HCT116 (cell line): ENCODE results near the gene LYPD3.

Experiments
- CEBPB ChIP-seq: IDR thresholded peaks from 2 replicates; pipeline ENCODE4 v1.6.1; 2012; ENCODE audit warnings: low read depth
- CTCF ChIP-seq, 3 experiments: fragments of 200-600 bp in 1 of 3; sonication (generic) in 1 of 3; IDR thresholded peaks in 2 of 3; conservative IDR thresholded peaks in 1 of 3; 2 replicates each; pipeline ENCODE4 v1.5.1; 2012 to 2017; ENCODE audit warnings: low read depth in 2 of 3, low read length in 2 of 3, antibody characterized with exemption in 1 of 3, borderline replicate concordance in 1 of 3, control low read depth in 1 of 3, mild to moderate bottlenecking in 1 of 3, mixed read lengths in 1 of 3, mixed run types in 1 of 3, moderate library complexity in 1 of 3; ENCODE audit not compliant: insufficient read depth in 1 of 3
- EZH2 ChIP-seq: fragments of 200-600 bp; sonication (generic); IDR thresholded peaks from 2 replicates; pipeline ENCODE4 v1.6.1; 2017; ENCODE audit warnings: antibody characterized with exemption, mixed run types
- EZH2phosphoT487 ChIP-seq: fragments of 200-600 bp; IDR thresholded peaks from 2 replicates; pipeline ENCODE4 v1.6.1; 2018; ENCODE audit warnings: antibody characterized with exemption, borderline replicate concordance
- POLR2A ChIP-seq: IDR thresholded peaks from 2 replicates; pipeline ENCODE4 v1.7.0; 2011; ENCODE audit warnings: borderline replicate concordance; ENCODE audit not compliant: insufficient read depth, insufficient read length; ENCODE audit errors: extremely low read depth
- POLR2AphosphoS5 ChIP-seq: IDR thresholded peaks from 2 replicates; pipeline ENCODE4 v1.6.1; 2011; ENCODE audit warnings: mild to moderate bottlenecking, low read depth, low read length, moderate library complexity
- REST ChIP-seq: IDR thresholded peaks from 2 replicates; pipeline ENCODE4 v1.6.1; 2012; ENCODE audit warnings: low read depth
- TCF7L2 ChIP-seq: IDR thresholded peaks from 2 replicates; pipeline ENCODE4 v1.7.0; 2011; ENCODE audit warnings: borderline replicate concordance, inconsistent platforms; ENCODE audit not compliant: insufficient read depth, insufficient read length; ENCODE audit errors: extremely low read depth
- YY1 ChIP-seq: IDR thresholded peaks from 2 replicates; pipeline ENCODE4 v1.6.1; 2011; ENCODE audit warnings: low read length, low read depth, moderate library complexity, mild to moderate bottlenecking; ENCODE audit not compliant: insufficient replicate concordance; ENCODE audit errors: extremely low read depth

- TF ChIP-seq REST (no peak), CTCF (IDR thresholded peaks at IDR 0.05 in 2 of 3, conservative IDR thresholded peaks at IDR 0.05 in 1 of 3; ENCODE audit: borderline replicate concordance in 1 of 3, insufficient read depth in 1 of 3, low read depth in 2 of 3, low read length in 2 of 3) (no peak), YY1 (no peak), CEBPB (no peak), TCF7L2 (no peak), EZH2 (no peak), POLR2AphosphoS5 (no peak), POLR2A (no peak), EZH2phosphoT487 (no peak)
Observed at GRCh38 chr19:43430976-43431375, 34.4 kb downstream of the LYPD3 start.
